Kidney epithelial cell (primary cell): Measurements from ENCODE around the gene SCRN1. TPM values are rescaled to one million over a fixed set of nuclear protein-coding genes. Genes with fewer than 3 reads are reported as not detected.

Experiments used
- DNase-seq: peaks from one replicate; pipeline ENCODE4 v3.0.0-alpha.2; 2010; ENCODE audit warnings: low read depth
- H3K27me3 ChIP-seq: 2 replicates; pipeline ENCODE4 v1.6.0; 2011; ENCODE audit warnings: low read length; ENCODE audit not compliant: control insufficient read depth, insufficient read depth
- H3K36me3 ChIP-seq: 2 replicates; pipeline ENCODE4 v1.5.1; 2011; ENCODE audit warnings: low read length; ENCODE audit not compliant: control insufficient read depth, insufficient read depth
- H3K4me3 ChIP-seq: 2 replicates; pipeline ENCODE4 v1.5.1; 2011; ENCODE audit warnings: low read depth, mild to moderate bottlenecking, control low read depth, low read length
- CTCF ChIP-seq: IDR thresholded peaks from 2 replicates; pipeline ENCODE4 v1.5.1; 2011; ENCODE audit warnings: mild to moderate bottlenecking, moderate library complexity, low read length, control low read depth, inconsistent platforms; ENCODE audit not compliant: insufficient read depth, poor library complexity, severe bottlenecking
- total RNA-seq: library from RNA; depleted of rRNA; stranded (reverse); fragments of >200 nt; gene quantifications from 2 replicates; pipeline ENCODE4 v1.2.3, GENCODE V29; 2015

The SCRN1 gene
- total RNA-seq, 1 donor from 2014 or later = 79.6 TPM

GRCh38 chr7:29917641-29918040 lies 72.0 kb downstream of the SCRN1 start:
- DNase-seq = no peak
- no peak for TF ChIP-seq CTCF
- Histone ChIP-seq H3K27me3 (no peaks in the 10 kb centered on the region), H3K36me3 (no peaks in the 10 kb centered on the region), H3K4me3 (no peak overlapping the region)

- Histone ChIP-seq H3K4me3 (no peak overlapping the region), H3K27me3 (no peaks in the 10 kb centered on the region), H3K36me3 (no peaks in the 10 kb centered on the region)
- TF ChIP-seq CTCF = no peak
- peak; percentile 7 for DNase-seq
Observed at GRCh38 chr7:29915481-29916215, 74.0 kb downstream of the SCRN1 start.

- Histone ChIP-seq H3K27me3 (no peaks in the 10 kb centered on the region), H3K36me3 (no peaks in the 10 kb centered on the region), H3K4me3 (no peak overlapping the region)
- no peak for DNase-seq
- TF ChIP-seq CTCF = no peak
Observed at GRCh38 chr7:29914180-29914579, 75.4 kb downstream of the SCRN1 start.

DNA sequence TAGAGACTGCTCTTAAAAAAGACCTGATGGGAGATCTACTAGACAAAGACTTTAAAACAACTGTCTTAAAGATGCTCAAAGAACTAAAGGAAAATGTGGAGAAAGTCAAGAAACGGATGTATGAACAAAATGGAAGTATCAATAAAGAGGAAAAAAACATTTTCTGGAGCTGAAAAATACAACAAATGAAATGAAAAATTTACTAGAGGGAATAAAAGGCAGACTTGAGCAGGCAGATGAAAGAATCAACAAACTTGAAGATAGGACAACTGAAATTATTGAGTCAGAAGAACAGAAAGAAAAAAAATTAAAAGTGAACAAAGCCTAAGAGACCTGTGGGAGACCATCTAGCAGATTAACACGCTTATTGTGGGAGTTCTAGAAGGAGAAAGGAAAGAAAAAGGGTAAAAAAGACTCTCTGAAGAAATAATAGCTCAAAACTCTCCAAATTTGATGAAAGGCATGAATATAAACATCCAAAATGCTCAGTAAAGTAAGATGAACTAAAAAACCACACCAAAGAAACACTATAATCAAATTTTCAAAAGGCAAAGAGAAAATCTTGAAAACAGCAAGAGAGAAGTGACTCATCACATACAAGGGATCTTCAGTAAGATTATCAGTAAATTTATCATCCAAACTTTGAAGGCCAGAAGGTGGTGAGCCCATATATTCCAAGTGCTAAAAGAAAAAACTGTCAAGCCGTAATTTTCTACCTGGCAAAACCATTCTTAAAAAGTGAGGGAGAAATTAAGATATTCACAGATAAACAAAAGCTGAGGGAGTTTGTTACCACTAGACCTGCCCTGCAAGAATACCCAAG lies 83.2 kb downstream of the SCRN1 start:
- no peak for TF ChIP-seq CTCF
- no peak for DNase-seq
- no peaks in the 10 kb centered on the region for H3K36me3 ChIP-seq
- H3K27me3 ChIP-seq = no peaks in the 10 kb centered on the region
- H3K4me3 ChIP-seq = no peak overlapping the region

- no peak overlapping the region for H3K4me3 ChIP-seq
- no peak for DNase-seq
- H3K36me3 ChIP-seq = no peaks in the 10 kb centered on the region
- no peaks in the 10 kb centered on the region for H3K27me3 ChIP-seq
- no peak for TF ChIP-seq CTCF
Observed at GRCh38 chr7:29900745-29901144, 88.9 kb downstream of the SCRN1 start.
